ENCODE results near the gene PIP5K1B. TPM values are rescaled to one million over a fixed set of nuclear protein-coding genes. Genes with fewer than 3 reads are reported as not detected.
A peak's percentile ranks its signal among the peaks of the same experiment; 100 is the strongest.

Gene PIP5K1B
- total RNA-seq, 1 donor from 2014 or later, result 2.1 TPM

GRCh38 chr9:68779558-68780379 is 74.7 kb downstream of the PIP5K1B start:
- no peaks in the 10 kb centered on the region for H3K9me3 ChIP-seq (ENCODE audit: control insufficient read depth in 3 of 3, low read length in 3 of 3)
- H3K27ac ChIP-seq (ENCODE audit: low read depth, low read length), result peak overlapping the region; percentile 92
- no peaks in the 10 kb centered on the region for H3K36me3 ChIP-seq (ENCODE audit: control insufficient read depth in 3 of 3, insufficient read depth in 3 of 3, low read length in 3 of 3)
- H3K9ac ChIP-seq (ENCODE audit: low read depth in 1 of 3, low read length in 3 of 3), result peak overlapping the region; percentile 94 to 96 (median 95)
- H3K4me1 ChIP-seq (ENCODE audit: control insufficient read depth in 3 of 3, insufficient read depth in 3 of 3, low read length in 3 of 3), result peaks cover 34 to 50% (median 46%) of the 10 kb centered on the region in 3 donors
- H3K27me3 ChIP-seq (ENCODE audit: control insufficient read depth in 3 of 3, insufficient read depth in 3 of 3, low read length in 3 of 3), result no peaks in the 10 kb centered on the region
- H3K4me3 ChIP-seq (ENCODE audit: low read length in 3 of 3), result peak overlapping the region; percentile 93 to 96 (median 96)

GRCh38 chr9:68780380-68780712 is 75.3 kb downstream of the PIP5K1B start:
- no peaks in the 10 kb centered on the region for H3K9me3 ChIP-seq (ENCODE audit: control insufficient read depth in 3 of 3, low read length in 3 of 3)
- H3K27me3 ChIP-seq (ENCODE audit: control insufficient read depth in 3 of 3, insufficient read depth in 3 of 3, low read length in 3 of 3), result no peaks in the 10 kb centered on the region
- peak overlapping the region; percentile 93 to 96 (median 96) for H3K4me3 ChIP-seq (ENCODE audit: low read length in 3 of 3)
- H3K4me1 ChIP-seq (ENCODE audit: control insufficient read depth in 3 of 3, insufficient read depth in 3 of 3, low read length in 3 of 3), result peaks cover 38 to 51% (median 50%) of the 10 kb centered on the region in 3 donors
- peak overlapping the region; percentile 92 for H3K27ac ChIP-seq (ENCODE audit: low read depth, low read length)
- H3K9ac ChIP-seq (ENCODE audit: low read depth in 1 of 3, low read length in 3 of 3), result peak overlapping the region; percentile 94 to 96 (median 95)
- no peaks in the 10 kb centered on the region for H3K36me3 ChIP-seq (ENCODE audit: control insufficient read depth in 3 of 3, insufficient read depth in 3 of 3, low read length in 3 of 3)

- Histone ChIP-seq H3K4me3 (ENCODE audit: low read length in 3 of 3) (peak overlapping the region; percentile 93 to 96 (median 96)), H3K27me3 (ENCODE audit: control insufficient read depth in 3 of 3, insufficient read depth in 3 of 3, low read length in 3 of 3) (no peaks in the 10 kb centered on the region), H3K9me3 (ENCODE audit: control insufficient read depth in 3 of 3, low read length in 3 of 3) (no peaks in the 10 kb centered on the region), H3K9ac (ENCODE audit: low read depth in 1 of 3, low read length in 3 of 3) (peak overlapping the region; percentile 94 to 96 (median 95)), H3K36me3 (ENCODE audit: control insufficient read depth in 3 of 3, insufficient read depth in 3 of 3, low read length in 3 of 3) (no peaks in the 10 kb centered on the region), H3K4me1 (ENCODE audit: control insufficient read depth in 3 of 3, insufficient read depth in 3 of 3, low read length in 3 of 3) (peaks cover 38 to 53% (median 51%) of the 10 kb centered on the region in 3 donors), H3K27ac (ENCODE audit: low read depth, low read length) (peak overlapping the region; percentile 92)
These were observed 75.7 kb downstream of the PIP5K1B start for GRCh38 chr9:68780720-68781119.

GRCh38 chr9:68781928-68782327 is 76.9 kb downstream of the PIP5K1B start:
- peaks cover 38 to 56% (median 53%) of the 10 kb centered on the region in 3 donors for H3K4me1 ChIP-seq (ENCODE audit: control insufficient read depth in 3 of 3, insufficient read depth in 3 of 3, low read length in 3 of 3)
- peak overlapping the region; percentile 15 to 59 (median 47) for H3K4me3 ChIP-seq (ENCODE audit: low read length in 3 of 3)
- no peak overlapping the region for H3K27ac ChIP-seq (ENCODE audit: low read depth, low read length)

DNA sequence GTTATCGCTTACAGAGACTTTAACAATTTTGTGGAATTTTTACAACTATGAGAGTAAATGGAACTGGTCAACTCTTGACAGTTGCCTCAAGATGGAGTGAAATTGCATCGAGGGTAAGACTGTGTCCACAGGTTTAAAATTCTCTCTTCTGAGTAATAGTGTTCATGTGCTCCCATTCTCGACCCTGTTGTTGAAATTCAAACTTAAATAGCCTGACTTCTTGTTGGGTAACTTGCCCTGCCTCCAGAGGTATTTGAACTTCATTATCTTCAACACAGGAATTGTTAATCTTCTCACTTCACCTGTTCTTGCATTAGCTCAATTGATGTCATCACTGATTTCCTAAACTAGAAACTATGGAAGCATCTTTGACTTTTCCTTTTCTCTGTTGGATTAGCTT is 77.5 kb downstream of the PIP5K1B start:
- H3K9me3 ChIP-seq (ENCODE audit: control insufficient read depth in 3 of 3, low read length in 3 of 3), result no peaks in the 10 kb centered on the region
- no peak overlapping the region for H3K27ac ChIP-seq (ENCODE audit: low read depth, low read length)
- H3K9ac ChIP-seq (ENCODE audit: low read depth in 1 of 3, low read length in 3 of 3), result peak overlapping the region in 1 of 3 donors; percentile 5
- H3K27me3 ChIP-seq (ENCODE audit: control insufficient read depth in 3 of 3, insufficient read depth in 3 of 3, low read length in 3 of 3), result no peaks in the 10 kb centered on the region
- no peak overlapping the region for H3K4me3 ChIP-seq (ENCODE audit: low read length in 3 of 3)
- peaks cover 38 to 56% (median 53%) of the 10 kb centered on the region in 3 donors for H3K4me1 ChIP-seq (ENCODE audit: control insufficient read depth in 3 of 3, insufficient read depth in 3 of 3, low read length in 3 of 3)
- no peaks in the 10 kb centered on the region for H3K36me3 ChIP-seq (ENCODE audit: control insufficient read depth in 3 of 3, insufficient read depth in 3 of 3, low read length in 3 of 3)

More at GRCh38 chr9:68781928-68782327, 76.9 kb downstream of the PIP5K1B start:
- H3K36me3 ChIP-seq (ENCODE audit: control insufficient read depth in 3 of 3, insufficient read depth in 3 of 3, low read length in 3 of 3), result no peaks in the 10 kb centered on the region
- peak overlapping the region; percentile 47 to 96 (median 67) for H3K9ac ChIP-seq (ENCODE audit: low read depth in 1 of 3, low read length in 3 of 3)
- no peaks in the 10 kb centered on the region for H3K9me3 ChIP-seq (ENCODE audit: control insufficient read depth in 3 of 3, low read length in 3 of 3)
- H3K27me3 ChIP-seq (ENCODE audit: control insufficient read depth in 3 of 3, insufficient read depth in 3 of 3, low read length in 3 of 3), result no peaks in the 10 kb centered on the region

GRCh38 chr9:68785965-68786364 is 80.9 kb downstream of the PIP5K1B start:
- Histone ChIP-seq H3K36me3 (ENCODE audit: control insufficient read depth in 3 of 3, insufficient read depth in 3 of 3, low read length in 3 of 3) (no peaks in the 10 kb centered on the region), H3K4me1 (ENCODE audit: control insufficient read depth in 3 of 3, insufficient read depth in 3 of 3, low read length in 3 of 3) (peaks cover 28 to 43% (median 42%) of the 10 kb centered on the region in 3 donors), H3K27me3 (ENCODE audit: control insufficient read depth in 3 of 3, insufficient read depth in 3 of 3, low read length in 3 of 3) (no peaks in the 10 kb centered on the region), H3K27ac (ENCODE audit: low read depth, low read length) (no peak overlapping the region), H3K9me3 (ENCODE audit: control insufficient read depth in 3 of 3, low read length in 3 of 3) (no peaks in the 10 kb centered on the region), H3K9ac (ENCODE audit: low read depth in 1 of 3, low read length in 3 of 3) (no peak overlapping the region), H3K4me3 (ENCODE audit: low read length in 3 of 3) (no peak overlapping the region)

GRCh38 chr9:68791169-68791568 is 86.1 kb downstream of the PIP5K1B start:
- no peaks in the 10 kb centered on the region for H3K9me3 ChIP-seq (ENCODE audit: control insufficient read depth in 3 of 3, low read length in 3 of 3)
- no peaks in the 10 kb centered on the region for H3K27me3 ChIP-seq (ENCODE audit: control insufficient read depth in 3 of 3, insufficient read depth in 3 of 3, low read length in 3 of 3)
- no peak overlapping the region for H3K4me3 ChIP-seq (ENCODE audit: low read length in 3 of 3)
- no peaks in the 10 kb centered on the region for H3K4me1 ChIP-seq (ENCODE audit: control insufficient read depth in 3 of 3, insufficient read depth in 3 of 3, low read length in 3 of 3)
- H3K27ac ChIP-seq (ENCODE audit: low read depth, low read length), result no peak overlapping the region
- H3K9ac ChIP-seq (ENCODE audit: low read depth in 1 of 3, low read length in 3 of 3), result no peak overlapping the region
- no peaks in the 10 kb centered on the region for H3K36me3 ChIP-seq (ENCODE audit: control insufficient read depth in 3 of 3, insufficient read depth in 3 of 3, low read length in 3 of 3)

- H3K36me3 ChIP-seq (ENCODE audit: control insufficient read depth in 3 of 3, insufficient read depth in 3 of 3, low read length in 3 of 3), result no peaks in the 10 kb centered on the region
- no peak overlapping the region for H3K4me3 ChIP-seq (ENCODE audit: low read length in 3 of 3)
- H3K9me3 ChIP-seq (ENCODE audit: control insufficient read depth in 3 of 3, low read length in 3 of 3), result no peaks in the 10 kb centered on the region
- H3K27me3 ChIP-seq (ENCODE audit: control insufficient read depth in 3 of 3, insufficient read depth in 3 of 3, low read length in 3 of 3), result no peaks in the 10 kb centered on the region
- no peak overlapping the region for H3K9ac ChIP-seq (ENCODE audit: low read depth in 1 of 3, low read length in 3 of 3)
- no peak overlapping the region for H3K27ac ChIP-seq (ENCODE audit: low read depth, low read length)
- no peaks in the 10 kb centered on the region for H3K4me1 ChIP-seq (ENCODE audit: control insufficient read depth in 3 of 3, insufficient read depth in 3 of 3, low read length in 3 of 3)
These were observed 88.7 kb downstream of the PIP5K1B start for GRCh38 chr9:68793605-68794343.

DNA sequence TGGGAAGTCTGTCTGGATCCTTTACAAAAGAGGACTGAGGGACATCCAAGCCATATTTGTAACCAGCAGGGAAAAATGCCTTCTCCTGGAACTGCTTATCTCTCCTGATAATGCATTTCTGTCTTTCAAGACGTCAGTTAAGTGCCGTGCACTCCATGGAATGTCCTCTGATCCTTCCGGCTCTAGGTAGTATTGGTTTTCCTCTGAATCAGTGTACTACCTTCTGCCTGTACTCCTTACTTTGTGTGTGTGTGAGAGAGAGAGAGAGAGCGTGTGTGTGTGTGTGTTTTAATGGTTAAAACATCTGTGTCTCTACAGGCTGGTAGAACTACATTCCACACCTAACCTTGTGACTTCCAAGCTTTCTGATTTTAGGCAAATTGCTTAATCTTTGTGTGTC is 89.9 kb downstream of the PIP5K1B start:
- Histone ChIP-seq H3K9me3 (ENCODE audit: control insufficient read depth in 3 of 3, low read length in 3 of 3) (no peaks in the 10 kb centered on the region), H3K36me3 (ENCODE audit: control insufficient read depth in 3 of 3, insufficient read depth in 3 of 3, low read length in 3 of 3) (no peaks in the 10 kb centered on the region), H3K4me3 (ENCODE audit: low read length in 3 of 3) (no peak overlapping the region), H3K9ac (ENCODE audit: low read depth in 1 of 3, low read length in 3 of 3) (no peak overlapping the region), H3K27ac (ENCODE audit: low read depth, low read length) (no peak overlapping the region), H3K4me1 (ENCODE audit: control insufficient read depth in 3 of 3, insufficient read depth in 3 of 3, low read length in 3 of 3) (no peaks in the 10 kb centered on the region), H3K27me3 (ENCODE audit: control insufficient read depth in 3 of 3, insufficient read depth in 3 of 3, low read length in 3 of 3) (no peaks in the 10 kb centered on the region)

GRCh38 chr9:68795411-68795810 is 90.4 kb downstream of the PIP5K1B start:
- no peaks in the 10 kb centered on the region for H3K9me3 ChIP-seq (ENCODE audit: control insufficient read depth in 3 of 3, low read length in 3 of 3)
- no peaks in the 10 kb centered on the region for H3K4me1 ChIP-seq (ENCODE audit: control insufficient read depth in 3 of 3, insufficient read depth in 3 of 3, low read length in 3 of 3)
- no peak overlapping the region for H3K9ac ChIP-seq (ENCODE audit: low read depth in 1 of 3, low read length in 3 of 3)
- no peaks in the 10 kb centered on the region for H3K27me3 ChIP-seq (ENCODE audit: control insufficient read depth in 3 of 3, insufficient read depth in 3 of 3, low read length in 3 of 3)
- H3K27ac ChIP-seq (ENCODE audit: low read depth, low read length), result no peak overlapping the region
- H3K4me3 ChIP-seq (ENCODE audit: low read length in 3 of 3), result no peak overlapping the region
- H3K36me3 ChIP-seq (ENCODE audit: control insufficient read depth in 3 of 3, insufficient read depth in 3 of 3, low read length in 3 of 3), result no peaks in the 10 kb centered on the region

All from skeletal muscle tissue (tissue), 4 donors.